Stomach (tissue), 4 donors: Measurements from ENCODE around the gene TMEM165.

Source experiments
- POLR2A ChIP-seq, 4 donors: fragments of 450-650 bp; IDR thresholded peaks; one replicate each; pipeline ENCODE4 v1.6.1; 2016; ENCODE audit warnings: antibody characterized with exemption in 4 of 4, control low read depth in 2 of 4, mild to moderate bottlenecking in 1 of 4, moderate library complexity in 1 of 4
- POLR2AphosphoS5 ChIP-seq, 3 donors: sonication (generic); formaldehyde crosslinking; IDR thresholded peaks; one replicate each; pipeline ENCODE4 v1.6.1; 2016; ENCODE audit warnings: antibody characterized with exemption in 3 of 3

DNA sequence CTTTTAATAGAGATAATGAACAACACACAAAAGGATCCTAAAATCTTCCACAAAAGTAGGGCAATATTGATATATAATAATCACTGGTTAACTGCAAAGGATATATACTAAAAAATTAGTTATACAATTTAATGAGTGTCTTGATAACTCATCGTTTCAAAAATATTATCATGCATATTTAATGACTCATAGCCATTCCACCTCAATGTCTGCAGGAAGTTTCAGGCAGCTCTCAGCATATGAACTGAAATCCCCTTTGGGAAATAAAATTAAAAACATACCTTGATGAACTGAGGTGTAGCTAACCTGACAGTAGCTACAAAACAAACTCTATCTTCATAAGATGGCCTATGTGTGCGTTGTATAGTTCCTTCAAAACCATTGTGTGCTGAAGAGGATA is 62.9 kb downstream of the TMEM165 start:
- TF ChIP-seq POLR2A (IDR thresholded peaks at IDR 0.05) (no peak), POLR2AphosphoS5 (IDR thresholded peaks at IDR 0.05) (no peak)
